ENCODE data around the gene LRRC8E.

Gene LRRC8E

DNA sequence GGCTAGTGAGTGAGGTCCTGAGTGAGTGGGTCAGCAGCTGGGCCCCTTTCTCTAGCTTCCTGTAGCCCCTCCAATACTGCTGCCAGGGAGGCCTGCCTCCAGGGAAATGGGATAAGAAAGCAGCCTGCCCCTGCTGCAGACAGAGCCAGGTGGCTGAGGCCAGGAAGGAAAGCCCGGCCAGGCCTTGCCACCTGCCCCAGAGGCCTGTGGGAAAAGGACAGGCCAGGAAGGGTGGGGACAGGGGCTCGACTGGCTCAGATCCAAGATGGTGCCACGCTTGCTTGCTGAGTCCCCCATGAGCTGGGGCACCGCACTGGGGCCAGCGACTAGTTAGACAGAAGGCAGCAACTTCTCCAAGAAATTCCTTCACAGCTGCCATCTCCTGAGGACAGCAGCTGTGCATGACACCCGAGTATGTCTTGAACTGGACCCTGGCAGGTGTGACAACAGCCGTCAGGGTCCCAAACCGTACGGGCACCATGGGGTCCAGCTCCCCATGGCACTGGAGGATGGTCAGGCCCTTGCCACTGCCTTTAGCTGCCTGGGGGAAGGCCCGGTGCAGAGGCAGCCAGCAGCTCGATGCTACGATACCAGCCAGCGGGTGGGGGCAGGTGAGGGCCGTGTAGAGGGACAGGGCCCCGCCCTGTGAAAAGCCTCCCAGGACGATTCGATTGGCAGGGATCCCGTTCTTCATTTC, 9.1 kb upstream of the LRRC8E start:
- TF ChIP-seq POLR2A (IDR thresholded peaks at IDR 0.05; ENCODE audit: low read length) = no peak

DNA sequence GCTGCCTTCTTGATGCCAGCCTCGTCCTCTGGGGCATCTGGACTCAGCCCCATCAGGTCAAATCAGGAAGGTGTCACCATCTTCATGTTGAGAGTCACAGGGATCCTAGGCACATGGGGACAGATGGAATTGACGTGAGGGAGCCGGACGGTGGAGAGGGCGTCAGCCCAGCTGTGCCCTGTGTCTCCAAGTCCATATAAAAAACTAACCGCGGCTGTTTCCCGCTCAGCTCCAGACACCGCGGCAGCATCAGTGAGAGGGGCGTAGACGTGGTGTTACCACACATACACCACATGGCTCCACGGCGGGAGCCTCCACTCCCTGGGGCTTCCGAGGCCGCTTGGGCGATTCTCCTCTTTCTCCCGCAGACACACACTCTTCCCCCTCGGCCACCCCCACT, 8.5 kb upstream of the LRRC8E start:
- TF ChIP-seq GATA1 (IDR thresholded peaks at IDR 0.05; ENCODE audit: low read depth, low read length) (no peak), POLR2A (IDR thresholded peaks at IDR 0.05; ENCODE audit: low read length) (no peak)
- DNase-seq = peak in 1 of 2 experiments; percentile 48

More for the DNA sequence above, 9.1 kb upstream of the LRRC8E start:
- no peak for DNase-seq

DNA sequence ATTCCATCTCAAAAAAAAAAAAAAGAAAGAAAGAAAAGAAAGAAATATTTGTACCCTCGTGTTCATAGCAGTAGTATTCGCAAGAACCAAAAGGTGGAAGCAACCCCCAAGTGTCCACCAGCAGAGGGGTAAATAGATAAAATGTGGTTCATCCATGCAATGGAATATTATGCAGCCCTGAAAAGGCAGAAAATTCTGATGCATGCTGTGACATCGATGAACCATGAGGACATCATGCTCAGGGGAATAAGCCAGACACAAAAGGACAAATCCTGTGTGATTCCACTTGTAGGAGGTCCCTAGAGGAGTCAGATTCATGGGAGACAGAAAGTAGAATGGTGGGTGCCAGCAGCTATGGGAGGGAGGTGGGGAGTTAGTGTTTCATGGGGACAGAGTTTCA, 6.4 kb upstream of the LRRC8E start:
- DNase-seq = no peak
- TF ChIP-seq POLR2A (IDR thresholded peaks at IDR 0.05; ENCODE audit: low read length) (no peak), GATA1 (IDR thresholded peaks at IDR 0.05; ENCODE audit: low read depth, low read length) (no peak)

DNA sequence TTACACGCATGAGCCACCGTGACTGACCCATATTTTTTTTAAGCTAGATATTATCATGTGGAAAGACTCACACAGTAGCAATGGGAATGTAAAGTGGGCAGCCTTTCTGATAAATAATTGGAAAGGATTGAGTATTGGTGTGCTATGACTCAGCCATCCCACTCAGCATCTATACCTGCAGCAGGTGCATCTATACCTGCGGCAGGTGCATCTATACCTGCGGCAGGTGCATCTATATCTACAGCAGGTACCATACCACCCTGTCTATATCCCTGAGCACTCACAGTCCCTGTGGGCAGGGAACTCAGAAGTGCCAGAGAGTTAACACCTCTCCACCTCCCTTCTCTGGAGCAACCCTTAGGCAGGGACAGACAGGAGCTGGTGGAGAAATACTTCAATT, 5.2 kb upstream of the LRRC8E start:
- DNase-seq = no peak
- no peak for TF ChIP-seq POLR2A (IDR thresholded peaks at IDR 0.05; ENCODE audit: low read length)
- no peak for TF ChIP-seq GATA1 (IDR thresholded peaks at IDR 0.05; ENCODE audit: low read depth, low read length)

DNA sequence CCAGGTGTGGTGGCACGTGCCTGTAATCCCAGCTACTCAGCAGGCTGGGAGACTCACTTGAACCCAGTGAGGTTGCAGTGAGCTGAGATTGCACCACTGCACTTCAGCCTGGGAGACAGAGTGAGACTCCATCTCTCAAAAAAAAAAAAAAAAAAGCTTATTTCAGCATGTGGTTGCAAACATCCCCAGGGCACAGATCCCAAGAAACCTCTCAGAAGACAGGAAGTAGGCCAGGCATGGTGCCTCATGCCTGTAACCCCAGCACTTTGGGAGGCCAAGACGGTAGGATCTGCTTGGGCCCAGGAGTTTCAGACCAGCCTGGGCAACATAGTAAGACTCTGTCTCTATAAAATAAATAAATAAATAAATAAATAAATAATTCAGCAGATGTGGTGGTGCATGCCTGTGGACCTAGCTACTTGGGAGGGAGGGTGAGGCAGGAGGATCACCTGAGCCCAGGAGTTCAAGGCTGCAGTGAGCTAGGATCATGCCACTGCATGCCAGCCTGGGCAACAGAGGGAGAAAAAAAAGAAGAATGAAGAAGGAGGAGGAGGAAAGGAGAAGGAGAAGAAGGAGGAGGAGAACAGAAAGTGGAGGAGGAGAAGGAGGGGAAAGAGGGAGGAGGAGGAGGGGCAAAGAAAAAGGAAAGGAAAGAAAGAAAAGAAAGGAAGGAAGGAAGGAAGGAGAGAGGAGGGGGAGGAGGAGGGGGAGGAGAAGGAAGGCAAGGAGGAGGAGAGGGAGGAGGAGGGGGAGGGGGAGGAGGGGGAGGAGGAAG, 4.3 kb upstream of the LRRC8E start:
- DNase-seq = no peak
- TF ChIP-seq POLR2A (IDR thresholded peaks at IDR 0.05; ENCODE audit: low read length) (no peak), GATA1 (IDR thresholded peaks at IDR 0.05; ENCODE audit: low read depth, low read length) (no peak)

DNA sequence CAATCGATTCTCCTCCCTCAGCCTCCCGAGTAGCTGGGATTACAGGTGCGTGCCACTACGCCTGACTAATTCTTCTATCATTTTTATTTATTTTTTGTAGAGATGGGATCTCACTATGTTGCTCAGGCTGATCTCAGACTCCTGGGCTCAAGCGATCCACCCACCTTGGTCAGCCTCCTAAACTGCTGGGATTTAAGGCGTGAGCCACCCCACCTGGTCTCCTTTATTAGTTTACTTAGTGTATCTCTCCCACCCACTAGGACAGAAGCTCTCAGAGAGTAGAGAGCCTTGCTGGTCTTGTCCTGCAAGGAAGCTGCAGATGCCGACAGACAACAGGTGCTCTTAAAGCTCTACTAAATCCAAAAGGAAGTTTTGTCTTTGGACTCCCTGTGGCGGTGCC, 2.5 kb upstream of the LRRC8E start:
- no peak for DNase-seq
- TF ChIP-seq GATA1 (IDR thresholded peaks at IDR 0.05; ENCODE audit: low read depth, low read length) = no peak
- no peak for TF ChIP-seq POLR2A (IDR thresholded peaks at IDR 0.05; ENCODE audit: low read length)

DNA sequence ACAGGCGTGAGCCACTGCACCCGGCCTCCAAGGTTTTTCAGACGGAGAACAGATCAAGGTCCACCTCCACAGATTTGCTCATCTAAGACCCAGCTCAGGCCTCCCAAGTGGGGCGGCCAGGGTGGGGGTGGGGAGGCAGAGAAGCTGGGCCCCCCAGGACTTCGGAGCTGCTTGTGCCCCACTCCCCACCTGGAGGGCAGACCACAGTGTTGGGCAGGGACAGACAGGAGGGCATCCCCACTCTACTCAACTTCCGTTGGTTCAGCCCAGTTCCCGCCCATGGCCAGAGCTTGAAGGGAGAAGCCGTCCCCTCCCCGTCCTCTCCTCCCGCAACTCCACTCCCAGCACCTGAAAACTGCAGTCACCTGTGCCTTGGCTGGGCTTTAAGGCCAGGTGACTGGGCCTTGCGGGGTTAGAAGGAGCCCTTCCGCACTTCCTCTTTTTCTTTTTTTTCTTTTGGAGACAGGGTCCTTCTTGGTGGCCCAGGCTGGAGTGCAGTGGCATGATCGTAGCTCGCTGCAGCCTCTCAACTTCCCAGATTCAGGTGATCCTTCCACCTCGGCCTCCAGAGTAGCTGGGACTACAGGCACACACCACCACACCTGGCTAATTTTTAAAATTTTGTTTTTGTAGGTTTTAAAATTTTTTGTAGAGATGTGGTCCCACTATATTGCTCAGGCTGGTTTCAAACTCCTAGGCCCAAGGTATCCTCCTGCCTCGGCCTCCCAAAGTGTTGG, 734 bp upstream of the LRRC8E start:
- no peak for DNase-seq
- TF ChIP-seq POLR2A (IDR thresholded peaks at IDR 0.05; ENCODE audit: low read length) (no peak), GATA1 (IDR thresholded peaks at IDR 0.05; ENCODE audit: low read depth, low read length) (no peak)

DNA sequence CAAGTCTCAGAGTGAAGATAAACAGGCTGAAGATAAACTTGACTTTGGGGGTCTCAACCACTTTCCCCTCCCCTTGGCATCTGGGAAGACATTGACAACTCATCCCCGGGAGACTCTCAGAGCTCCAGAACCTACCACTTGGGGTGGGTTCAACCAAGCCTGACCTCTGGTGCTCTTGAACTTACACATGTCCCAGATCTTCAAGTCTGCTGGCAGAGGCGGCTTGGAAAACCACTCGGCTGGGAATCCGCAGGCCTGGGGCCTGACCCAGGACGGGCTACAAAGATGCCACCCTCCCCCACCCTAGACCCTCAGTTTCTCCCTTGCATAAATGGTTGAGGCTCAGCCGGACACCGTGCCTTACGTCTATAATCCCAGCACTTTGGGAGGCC, 512 bp downstream of the LRRC8E start:
- DNase-seq = no peak
- TF ChIP-seq POLR2A (IDR thresholded peaks at IDR 0.05; ENCODE audit: low read length) (no peak), GATA1 (IDR thresholded peaks at IDR 0.05; ENCODE audit: low read depth, low read length) (no peak)

DNA sequence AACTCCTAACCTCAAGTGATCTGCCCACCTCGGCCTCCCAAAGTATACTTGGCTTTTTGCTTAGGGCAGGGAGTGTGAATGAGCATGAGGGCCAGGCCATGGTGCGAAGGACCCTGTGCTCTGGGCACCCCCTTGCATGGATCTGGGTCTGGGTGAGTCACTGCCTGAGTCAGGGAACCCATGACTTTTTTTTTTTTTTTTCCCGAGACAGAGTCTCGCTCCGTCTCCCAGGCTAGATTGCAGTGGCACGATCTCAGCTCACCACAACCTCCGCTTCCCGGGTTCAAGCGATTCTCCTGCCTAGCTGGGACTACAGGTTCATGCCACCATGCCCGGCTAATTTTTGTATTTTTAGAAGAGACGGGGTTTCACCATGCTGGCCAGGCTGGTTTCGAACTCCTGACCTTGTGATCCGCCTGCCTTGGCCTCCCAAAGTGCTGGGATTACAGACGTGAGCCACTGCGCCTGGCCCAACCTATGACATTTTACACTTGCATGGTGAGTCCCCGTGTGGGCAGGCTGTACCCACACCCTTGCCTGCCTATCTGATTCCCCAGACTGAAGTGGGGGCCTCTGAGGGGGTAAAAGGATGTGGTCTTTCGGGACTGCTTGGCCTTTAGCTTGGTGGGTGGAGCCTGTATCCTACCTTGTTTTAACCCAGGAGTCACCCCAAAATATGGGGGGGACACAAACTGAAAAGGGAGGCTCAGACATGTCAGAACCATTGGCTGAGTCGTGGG, 5.2 kb downstream of the LRRC8E start:
- peak; percentile 41 to 51 for DNase-seq

DNA sequence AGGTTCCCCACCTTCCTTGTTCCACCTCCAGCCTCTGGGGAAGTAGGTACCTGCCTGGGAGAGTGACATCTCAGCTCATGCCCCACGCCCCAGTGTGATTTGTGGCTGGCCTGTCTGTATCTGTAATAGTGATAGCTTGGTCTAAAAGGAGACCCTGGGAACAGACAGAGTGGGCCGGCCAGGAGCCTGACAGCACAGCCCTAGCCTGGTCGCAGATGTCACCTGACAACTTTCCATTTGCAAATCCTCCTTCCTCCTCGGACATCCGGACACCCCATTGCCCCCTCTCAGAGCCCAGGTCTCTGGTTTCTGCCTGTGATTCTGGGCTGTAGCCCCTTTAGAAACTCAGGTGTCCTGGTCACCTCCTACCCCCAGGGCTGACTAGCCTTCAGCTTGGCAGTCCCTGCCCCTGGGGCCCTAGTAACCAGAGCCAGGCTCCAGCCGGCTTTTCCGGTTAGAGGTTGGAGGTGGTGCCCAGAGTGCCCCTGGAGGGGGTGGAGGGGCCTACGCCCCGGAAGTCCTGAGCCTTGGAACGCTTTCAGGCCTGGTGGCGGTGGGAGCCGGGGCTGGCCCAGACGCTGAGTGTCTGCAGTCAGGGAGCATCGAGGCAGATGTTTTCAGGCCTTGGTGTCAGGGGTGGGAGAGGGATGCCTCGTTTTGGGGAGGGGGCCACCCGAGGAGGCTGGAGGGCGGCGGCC, 6.5 kb downstream of the LRRC8E start:
- no peak for TF ChIP-seq GATA1 (IDR thresholded peaks at IDR 0.05; ENCODE audit: low read depth, low read length)
- TF ChIP-seq POLR2A (IDR thresholded peaks at IDR 0.05; ENCODE audit: low read length) = no peak
- no peak for DNase-seq

DNA sequence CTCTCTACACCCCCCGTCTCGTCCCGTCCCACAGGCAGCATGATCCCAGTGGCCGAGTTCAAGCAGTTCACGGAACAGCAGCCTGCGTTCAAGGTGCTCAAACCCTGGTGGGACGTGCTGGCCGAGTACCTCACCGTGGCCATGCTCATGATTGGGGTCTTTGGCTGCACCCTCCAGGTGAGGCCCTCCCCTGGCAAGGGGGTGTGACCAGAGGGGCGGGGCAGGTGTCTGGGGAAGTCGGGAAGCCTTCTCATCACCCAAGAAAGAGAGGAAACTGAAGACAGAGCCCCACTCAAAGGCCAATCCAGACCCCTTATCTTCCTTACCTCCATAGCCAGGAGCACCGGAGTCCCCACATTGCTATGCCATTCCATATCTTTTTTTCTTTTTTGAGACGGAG, 7.3 kb downstream of the LRRC8E start:
- DNase-seq = no peak
- TF ChIP-seq POLR2A (IDR thresholded peaks at IDR 0.05; ENCODE audit: low read length) (no peak), GATA1 (IDR thresholded peaks at IDR 0.05; ENCODE audit: low read depth, low read length) (no peak)

DNA sequence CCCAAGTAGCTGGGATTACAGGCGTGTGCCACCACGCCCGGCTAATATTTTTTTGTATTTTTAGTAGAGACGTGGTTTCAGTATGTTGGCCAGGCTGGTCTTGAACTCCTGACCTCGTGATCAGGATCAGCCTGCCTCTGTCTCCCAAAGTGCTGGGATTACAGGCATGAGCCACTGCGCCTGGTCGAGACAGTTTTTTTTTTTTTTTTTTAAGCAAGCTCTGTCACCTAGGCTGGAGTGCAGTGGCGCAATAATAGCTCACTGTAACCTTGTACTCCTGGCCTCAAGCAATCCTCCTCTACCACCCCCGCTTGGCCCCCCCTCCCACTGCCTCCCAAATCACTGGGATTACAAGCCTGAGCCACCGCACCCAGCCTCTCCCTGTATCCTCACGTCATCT, 9.0 kb downstream of the LRRC8E start:
- DNase-seq = no peak
- TF ChIP-seq POLR2A (IDR thresholded peaks at IDR 0.05; ENCODE audit: low read length) (no peak), GATA1 (IDR thresholded peaks at IDR 0.05; ENCODE audit: low read depth, low read length) (no peak)

DNA sequence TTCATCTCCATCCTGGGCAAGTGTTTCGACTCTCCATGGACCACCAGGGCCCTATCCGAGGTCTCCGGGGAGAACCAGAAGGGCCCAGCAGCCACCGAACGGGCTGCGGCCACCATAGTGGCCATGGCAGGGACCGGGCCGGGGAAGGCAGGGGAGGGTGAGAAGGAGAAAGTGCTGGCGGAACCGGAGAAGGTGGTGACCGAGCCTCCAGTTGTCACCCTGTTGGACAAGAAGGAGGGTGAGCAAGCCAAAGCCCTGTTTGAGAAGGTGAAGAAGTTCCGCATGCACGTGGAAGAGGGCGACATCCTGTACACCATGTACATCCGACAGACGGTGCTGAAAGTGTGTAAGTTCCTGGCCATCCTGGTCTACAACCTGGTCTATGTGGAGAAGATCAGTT, 10.7 kb downstream of the LRRC8E start:
- TF ChIP-seq GATA1 (IDR thresholded peaks at IDR 0.05; ENCODE audit: low read depth, low read length) (no peak), POLR2A (IDR thresholded peaks at IDR 0.05; ENCODE audit: low read length) (no peak)
- no peak for DNase-seq

Measured in erythroblast (primary cell).